Astrocyte of the spinal cord (primary cell): ENCODE data around the gene PTK6.

ENCODE experiments used
- DNase-seq: peaks from one replicate; pipeline ENCODE4 v3.0.0; 2011; ENCODE audit warnings: low read depth, low spot score
- H3K4me3 ChIP-seq: 2 replicates; pipeline ENCODE4 v1.5.1; 2011; ENCODE audit warnings: low read depth, mild to moderate bottlenecking, low read length, moderate library complexity
- in situ Hi-C: cut with HindIII; loops from 2 replicates; pipeline ENCODE4 v1.10.0; 2017; ENCODE audit warnings: low sequenced_read_pairs
- TF ChIP-seq, protein P1 (sequence below): IDR thresholded peaks from 2 replicates; pipeline ENCODE4 v1.5.1; 2012; ENCODE audit warnings: low read depth, mild to moderate bottlenecking, low read length, inconsistent platforms

PTK6 gene

DNA sequence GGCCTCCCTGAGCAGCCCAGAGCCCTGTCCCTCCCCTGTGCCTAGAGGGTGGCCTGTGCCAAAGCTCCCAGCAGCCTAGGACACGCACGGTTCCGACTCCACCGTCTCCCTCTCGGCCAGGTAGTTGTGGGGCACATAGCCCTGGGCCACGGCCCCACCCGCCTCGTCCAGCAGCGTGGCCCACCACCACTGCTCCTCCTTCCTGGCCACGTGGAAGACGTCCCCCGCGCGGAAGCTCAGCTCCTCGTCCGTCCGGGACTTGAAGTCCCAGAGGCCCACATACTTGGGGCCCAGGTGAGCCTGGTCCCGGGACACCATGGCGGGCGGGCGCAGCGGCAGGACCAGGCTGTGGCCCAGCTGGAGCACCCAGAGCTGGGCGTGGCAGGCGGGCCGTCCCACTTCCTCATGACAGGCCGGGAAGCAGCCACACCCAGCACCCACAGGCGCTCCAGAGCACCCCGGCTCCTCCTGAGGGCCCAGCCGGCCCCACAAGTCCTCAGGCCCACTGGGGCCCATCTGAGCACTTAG is at the start of gene PTK6:
Gene PTK6 (minus strand): TSS at position 380 of the 528 bp plus-strand sequence. CDS start 62 bp downstream, at position 318.
- in situ Hi-C loops: no loop called here
- TF ChIP-seq, protein P1, sequence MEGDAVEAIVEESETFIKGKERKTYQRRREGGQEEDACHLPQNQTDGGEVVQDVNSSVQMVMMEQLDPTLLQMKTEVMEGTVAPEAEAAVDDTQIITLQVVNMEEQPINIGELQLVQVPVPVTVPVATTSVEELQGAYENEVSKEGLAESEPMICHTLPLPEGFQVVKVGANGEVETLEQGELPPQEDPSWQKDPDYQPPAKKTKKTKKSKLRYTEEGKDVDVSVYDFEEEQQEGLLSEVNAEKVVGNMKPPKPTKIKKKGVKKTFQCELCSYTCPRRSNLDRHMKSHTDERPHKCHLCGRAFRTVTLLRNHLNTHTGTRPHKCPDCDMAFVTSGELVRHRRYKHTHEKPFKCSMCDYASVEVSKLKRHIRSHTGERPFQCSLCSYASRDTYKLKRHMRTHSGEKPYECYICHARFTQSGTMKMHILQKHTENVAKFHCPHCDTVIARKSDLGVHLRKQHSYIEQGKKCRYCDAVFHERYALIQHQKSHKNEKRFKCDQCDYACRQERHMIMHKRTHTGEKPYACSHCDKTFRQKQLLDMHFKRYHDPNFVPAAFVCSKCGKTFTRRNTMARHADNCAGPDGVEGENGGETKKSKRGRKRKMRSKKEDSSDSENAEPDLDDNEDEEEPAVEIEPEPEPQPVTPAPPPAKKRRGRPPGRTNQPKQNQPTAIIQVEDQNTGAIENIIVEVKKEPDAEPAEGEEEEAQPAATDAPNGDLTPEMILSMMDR: no peak
- no peak for DNase-seq
- H3K4me3 ChIP-seq: peak within 1 kb of the TSS; percentile 21

DNA sequence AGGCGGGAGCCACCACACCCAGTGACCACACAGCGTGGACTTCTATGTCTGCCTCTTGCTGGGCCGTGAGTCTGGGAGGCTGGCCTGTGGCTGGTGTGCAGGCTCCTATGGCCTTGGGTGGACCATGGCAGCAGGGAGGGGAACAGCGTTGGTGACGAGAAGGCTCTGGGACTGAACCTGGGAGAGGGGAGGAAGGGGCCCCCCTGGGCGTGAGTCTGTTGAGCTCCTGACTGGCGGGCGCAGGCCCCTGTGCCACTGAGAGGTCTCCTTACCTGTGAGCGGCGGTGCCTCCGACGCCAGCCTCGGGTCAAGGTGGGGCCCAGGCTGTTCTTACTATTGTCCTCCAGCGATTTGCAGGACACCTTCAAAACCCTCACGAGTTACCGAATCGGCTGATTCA is 49.6 kb upstream of the PTK6 start:
- H3K4me3 ChIP-seq: no peak overlapping the region
- TF ChIP-seq, protein P1: no peak
- DNase-seq: no peak
- in situ Hi-C loops: no loop called here

DNA sequence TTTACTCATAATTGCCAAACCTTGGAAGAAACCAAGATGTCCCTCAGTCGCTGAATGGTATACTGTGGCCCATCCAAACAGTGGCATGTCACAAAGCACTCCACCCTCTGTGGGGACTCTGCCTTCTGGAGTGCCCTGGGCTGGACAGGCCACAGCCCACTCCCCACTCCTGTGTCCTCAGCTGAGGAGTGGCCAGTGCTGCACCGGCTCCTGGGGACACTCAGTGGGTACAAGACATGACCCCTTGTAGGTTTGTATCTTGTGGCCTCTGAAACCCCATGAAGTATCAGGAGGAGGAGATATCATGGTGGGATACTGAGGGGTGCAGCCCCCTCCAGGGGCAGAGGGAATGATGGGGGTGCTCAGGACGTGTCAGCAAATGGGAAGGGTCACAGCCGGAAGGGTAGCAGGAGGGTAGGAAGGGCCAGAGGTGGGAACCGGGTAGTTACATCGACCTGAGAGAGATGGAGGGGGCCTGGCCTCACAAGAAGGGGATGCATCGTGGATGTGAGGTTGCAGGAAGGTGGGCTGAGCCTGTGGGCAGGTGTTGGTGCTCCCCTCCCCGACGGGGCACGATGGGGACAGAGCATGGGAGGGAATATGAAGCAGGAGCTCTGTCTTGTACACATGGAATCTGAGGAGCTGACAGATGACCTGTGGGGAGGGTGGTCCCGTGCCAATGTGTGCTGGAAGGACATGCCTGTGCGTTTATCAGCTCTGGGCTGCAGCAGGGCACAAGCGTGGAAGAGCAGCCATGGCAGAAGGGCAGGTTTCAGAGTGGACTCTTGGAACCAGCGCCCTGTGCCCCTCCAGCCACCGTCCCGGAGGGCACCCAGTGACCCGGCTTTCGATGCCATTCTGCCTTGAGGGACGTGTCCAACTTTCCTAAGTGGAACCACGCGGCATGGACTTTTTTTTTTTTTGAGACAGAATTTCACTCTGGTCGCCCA is 48.7 kb upstream of the PTK6 start:
- TF ChIP-seq, protein P1: no peak
- DNase-seq: no peak
- no peak overlapping the region for H3K4me3 ChIP-seq
- in situ Hi-C loops: no loop called here

DNA sequence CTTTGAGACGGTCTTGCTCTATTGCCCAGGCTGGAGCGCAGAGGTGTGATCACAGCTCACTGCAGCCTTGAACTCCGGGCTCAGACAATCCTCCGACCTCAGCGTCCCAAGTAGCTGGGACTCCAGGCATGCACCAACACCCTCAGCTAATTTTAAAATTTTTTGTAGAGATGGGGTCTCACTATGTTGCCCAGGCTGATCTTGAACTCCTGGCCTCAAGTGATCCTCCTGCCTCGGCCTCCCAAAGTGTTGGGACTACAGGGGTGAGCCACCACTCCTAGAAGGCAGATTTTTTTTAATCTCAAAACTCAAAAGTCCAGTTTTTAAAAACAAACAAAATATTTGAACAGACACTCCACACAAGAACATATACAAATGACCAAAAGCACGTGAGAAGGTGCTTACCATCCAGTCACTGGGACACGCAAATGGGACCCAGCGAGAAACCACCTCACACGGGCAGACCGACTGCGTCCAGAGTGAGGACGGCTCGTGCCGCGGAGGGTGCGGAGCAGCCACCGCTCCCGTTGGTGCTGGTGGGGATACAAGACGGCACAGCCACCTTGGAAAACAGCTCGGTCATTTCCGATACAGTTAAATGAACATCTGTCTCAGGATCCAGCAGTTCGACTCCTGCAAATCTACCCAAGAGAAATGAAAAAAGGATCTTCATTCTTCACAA is 45.3 kb upstream of the PTK6 start:
- DNase-seq: no peak
- in situ Hi-C loops: no loop called here
- no peak overlapping the region for H3K4me3 ChIP-seq
- TF ChIP-seq, protein P1: no peak

DNA sequence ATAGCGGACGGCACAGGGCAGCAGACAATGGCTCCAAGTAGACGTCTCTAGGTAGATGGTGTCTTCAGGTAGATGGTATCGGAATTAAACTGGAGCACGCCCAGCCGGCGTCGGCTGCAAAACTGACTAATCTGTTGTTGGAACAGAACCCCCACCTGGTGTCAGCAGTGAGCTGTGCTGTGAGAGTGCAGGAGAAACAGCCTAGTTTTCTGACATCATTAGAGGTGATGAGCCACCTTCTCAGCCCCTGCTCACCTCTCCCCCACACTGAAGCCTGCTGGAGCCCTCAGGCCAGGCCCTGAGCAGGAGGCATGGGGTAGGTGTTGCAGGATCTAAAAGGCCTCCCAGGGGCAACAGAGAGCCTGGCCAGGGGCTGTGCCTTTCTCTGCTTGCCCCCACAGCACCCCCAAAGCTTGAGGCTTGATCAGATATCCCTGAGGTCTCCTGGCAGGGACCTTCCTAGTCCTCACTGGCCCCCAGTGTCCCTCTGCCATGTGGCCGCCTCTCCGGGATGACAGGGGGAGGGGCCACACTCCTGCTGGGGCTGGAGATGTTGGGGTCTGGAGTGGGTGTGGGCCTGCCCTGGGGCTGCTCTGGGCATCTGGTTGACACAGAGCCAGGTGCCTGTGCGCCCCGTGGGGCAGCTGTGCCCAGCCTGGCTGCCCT is 43.8 kb upstream of the PTK6 start:
- H3K4me3 ChIP-seq: no peak overlapping the region
- peak; percentile 39 for DNase-seq
- in situ Hi-C loops: no loop called here
- TF ChIP-seq, protein P1: peak; percentile 63
